ENCODE results near the gene CTSF.

CTSF gene

GRCh38 chr11:66529655-66530054 lies 38.8 kb downstream of the CTSF start:
- DNase-seq = no peak

- no peak for DNase-seq
These were observed 39.3 kb downstream of the CTSF start for GRCh38 chr11:66529069-66529468.

- DNase-seq = no peak
These were observed 43.9 kb downstream of the CTSF start for GRCh38 chr11:66524304-66525040.

- DNase-seq = no peak
These were observed 44.8 kb downstream of the CTSF start for GRCh38 chr11:66523611-66524010.
